Panc1 (cell line): ENCODE data around the gene HLA-DQA1. TPM values are rescaled to one million over a fixed set of nuclear protein-coding genes. Genes with fewer than 3 reads are reported as not detected.

Source experiments
- ATAC-seq: fragments of 200-7000 bp; cut with Tn5 transposase; 2 replicates; pipeline ENCODE4 v1.9.1; 2020; ENCODE audit warnings: mild to moderate bottlenecking, moderate library complexity
- BruUV-seq: library from RNA; stranded (reverse); fragments of 400-500 nt; replicated peaks from 2 replicates; lab custom pipeline; 2021; lab: Mats Ljungman, UMichigan
- CTCF ChIA-PET: fragments of 300-600 bp; sonication (Branson Sonifier 250); formaldehyde crosslinking; loops from one replicate; lab custom pipeline; 2022; ENCODE audit warnings: antibody characterized with exemption; lab: Charles Lee
- POLR2A ChIA-PET: fragments of 300-600 bp; sonication (Branson Sonifier 250); formaldehyde crosslinking; loops from one replicate; lab custom pipeline; 2022; ENCODE audit warnings: antibody characterized with exemption; lab: Charles Lee
- DNase-seq: peaks from one replicate; pipeline ENCODE4 v3.0.0-alpha.2; 2010; ENCODE audit warnings: low read depth, low spot score
- H3K27ac ChIP-seq: 2 replicates; pipeline ENCODE4 v1.5.1; 2011; ENCODE audit warnings: mild to moderate bottlenecking, low read length, inconsistent platforms
- H3K27me3 ChIP-seq: fragments of 200-500 bp; sonication (Bioruptor generic); 2 replicates; pipeline ENCODE4 v1.6.0; 2014; ENCODE audit warnings: low read length, inconsistent platforms; ENCODE audit not compliant: control insufficient read depth, insufficient read depth
- H3K36me3 ChIP-seq: fragments of 200-500 bp; sonication (Bioruptor generic); 2 replicates; pipeline ENCODE4 v1.5.1; 2014; ENCODE audit warnings: inconsistent platforms, mild to moderate bottlenecking, low read length, moderate library complexity; ENCODE audit not compliant: control insufficient read depth, insufficient read depth
- H3K4me1 ChIP-seq: 2 replicates; pipeline ENCODE4 v1.5.1; 2011; ENCODE audit warnings: inconsistent platforms, mild to moderate bottlenecking, low read length, moderate library complexity; ENCODE audit not compliant: control insufficient read depth, insufficient read depth
- H3K4me3 ChIP-seq, 2 experiments: 2 replicates each; pipeline ENCODE4 v1.5.1; 2011 to 2012; ENCODE audit warnings: low read depth in 2 of 2, low read length in 2 of 2, mild to moderate bottlenecking in 2 of 2, inconsistent platforms in 1 of 2, moderate library complexity in 1 of 2
- H3K9me3 ChIP-seq: fragments of 200-500 bp; sonication (Bioruptor generic); 2 replicates; pipeline ENCODE4 v1.5.1; 2014; ENCODE audit warnings: low read depth, mild to moderate bottlenecking, inconsistent platforms, low read length, moderate library complexity; ENCODE audit not compliant: control insufficient read depth, insufficient read depth
- POLR2AphosphoS5 ChIP-seq: IDR thresholded peaks from 2 replicates; pipeline ENCODE4 v1.6.1; 2012; ENCODE audit warnings: mild to moderate bottlenecking, low read depth, low read length, moderate library complexity
- SIN3A ChIP-seq: IDR thresholded peaks from 2 replicates; pipeline ENCODE4 v1.6.1; 2012; ENCODE audit warnings: low read depth, mild to moderate bottlenecking, low read length, moderate library complexity, borderline replicate concordance; ENCODE audit not compliant: insufficient read depth
- TCF7L2 ChIP-seq: IDR thresholded peaks from 2 replicates; pipeline ENCODE4 v1.6.1; 2011; ENCODE audit warnings: mild to moderate bottlenecking, low read depth, low read length, inconsistent platforms
- in situ Hi-C: cut with HindIII; loops from 2 replicates; pipeline ENCODE4 v1.10.0; 2016; ENCODE audit warnings: low sequenced_read_pairs, low pct_unique_long_range_greater_than_20kb
- intact Hi-C: fragments of 100-400 bp; cut with micrococcal nuclease; formaldehyde crosslinking; loops from one replicate; pipeline ENCODE4 v1.10.0; 2022; ENCODE audit not compliant: unreplicated experiment
- total RNA-seq: library from RNA; stranded (reverse); gene quantifications from one replicate; pipeline ENCODE4 v1.2.1, GENCODE V29; 2021; ENCODE audit not compliant: unreplicated experiment
- TF ChIP-seq, protein P1 (sequence below), 2 experiments: IDR thresholded peaks; 2 replicates each; pipeline ENCODE4 v1.6.1; 2011 to 2012; ENCODE audit warnings: low read depth in 2 of 2, control low read depth in 1 of 2, low read length in 1 of 2, mild to moderate bottlenecking in 1 of 2, moderate library complexity in 1 of 2; ENCODE audit not compliant: insufficient read depth in 1 of 2
- TF ChIP-seq, protein P2 (sequence below): fragments of 450-650 bp; IDR thresholded peaks from 2 replicates; pipeline ENCODE4 v1.5.1; 2017; ENCODE audit warnings: mild to moderate bottlenecking

Gene HLA-DQA1
- total RNA-seq, 1 experiment from 2014 or later, result 0.39 TPM

DNA sequence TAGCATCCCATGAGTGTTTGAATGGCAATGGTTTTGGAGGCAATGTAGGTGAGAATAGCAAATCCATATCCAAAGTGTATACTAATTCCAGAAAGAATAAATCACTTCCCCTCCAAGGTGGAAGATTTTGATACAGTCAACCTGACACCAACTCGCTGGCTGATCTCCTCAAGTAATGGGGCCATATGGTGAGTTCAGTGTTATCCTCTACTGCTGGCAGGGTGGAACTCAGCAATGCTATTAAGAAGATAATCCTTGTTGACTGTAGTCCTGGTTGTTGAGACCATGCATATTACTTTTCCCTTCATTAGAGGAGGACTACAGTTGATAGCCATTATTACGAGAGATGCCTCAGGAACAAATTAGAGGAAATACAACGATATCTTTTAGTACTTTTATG lies 47.0 kb downstream of the HLA-DQA1 start:
- Histone ChIP-seq H3K27ac (no peak overlapping the region), H3K9me3 (no peaks in the 10 kb centered on the region), H3K36me3 (no peaks in the 10 kb centered on the region), H3K27me3 (peaks cover 22% of the 10 kb centered on the region), H3K4me3 (no peak overlapping the region), H3K4me1 (no peaks in the 10 kb centered on the region)
- ChIA-PET POLR2A (no interaction called here), CTCF (no interaction called here)
- TF ChIP-seq, protein P1, sequence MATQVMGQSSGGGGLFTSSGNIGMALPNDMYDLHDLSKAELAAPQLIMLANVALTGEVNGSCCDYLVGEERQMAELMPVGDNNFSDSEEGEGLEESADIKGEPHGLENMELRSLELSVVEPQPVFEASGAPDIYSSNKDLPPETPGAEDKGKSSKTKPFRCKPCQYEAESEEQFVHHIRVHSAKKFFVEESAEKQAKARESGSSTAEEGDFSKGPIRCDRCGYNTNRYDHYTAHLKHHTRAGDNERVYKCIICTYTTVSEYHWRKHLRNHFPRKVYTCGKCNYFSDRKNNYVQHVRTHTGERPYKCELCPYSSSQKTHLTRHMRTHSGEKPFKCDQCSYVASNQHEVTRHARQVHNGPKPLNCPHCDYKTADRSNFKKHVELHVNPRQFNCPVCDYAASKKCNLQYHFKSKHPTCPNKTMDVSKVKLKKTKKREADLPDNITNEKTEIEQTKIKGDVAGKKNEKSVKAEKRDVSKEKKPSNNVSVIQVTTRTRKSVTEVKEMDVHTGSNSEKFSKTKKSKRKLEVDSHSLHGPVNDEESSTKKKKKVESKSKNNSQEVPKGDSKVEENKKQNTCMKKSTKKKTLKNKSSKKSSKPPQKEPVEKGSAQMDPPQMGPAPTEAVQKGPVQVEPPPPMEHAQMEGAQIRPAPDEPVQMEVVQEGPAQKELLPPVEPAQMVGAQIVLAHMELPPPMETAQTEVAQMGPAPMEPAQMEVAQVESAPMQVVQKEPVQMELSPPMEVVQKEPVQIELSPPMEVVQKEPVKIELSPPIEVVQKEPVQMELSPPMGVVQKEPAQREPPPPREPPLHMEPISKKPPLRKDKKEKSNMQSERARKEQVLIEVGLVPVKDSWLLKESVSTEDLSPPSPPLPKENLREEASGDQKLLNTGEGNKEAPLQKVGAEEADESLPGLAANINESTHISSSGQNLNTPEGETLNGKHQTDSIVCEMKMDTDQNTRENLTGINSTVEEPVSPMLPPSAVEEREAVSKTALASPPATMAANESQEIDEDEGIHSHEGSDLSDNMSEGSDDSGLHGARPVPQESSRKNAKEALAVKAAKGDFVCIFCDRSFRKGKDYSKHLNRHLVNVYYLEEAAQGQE (IDR thresholded peaks at IDR 0.05; ENCODE audit: insufficient read depth in 1 of 2, low read depth in 2 of 2, low read length in 1 of 2), result no peak
- TF ChIP-seq POLR2AphosphoS5, result no peak
- in situ Hi-C loops, result no loop called here
- DNase-seq, result no peak
- no peak for ATAC-seq
- intact Hi-C loops, result no loop called here
- BruUV-seq, result no TSS peak

DNA sequence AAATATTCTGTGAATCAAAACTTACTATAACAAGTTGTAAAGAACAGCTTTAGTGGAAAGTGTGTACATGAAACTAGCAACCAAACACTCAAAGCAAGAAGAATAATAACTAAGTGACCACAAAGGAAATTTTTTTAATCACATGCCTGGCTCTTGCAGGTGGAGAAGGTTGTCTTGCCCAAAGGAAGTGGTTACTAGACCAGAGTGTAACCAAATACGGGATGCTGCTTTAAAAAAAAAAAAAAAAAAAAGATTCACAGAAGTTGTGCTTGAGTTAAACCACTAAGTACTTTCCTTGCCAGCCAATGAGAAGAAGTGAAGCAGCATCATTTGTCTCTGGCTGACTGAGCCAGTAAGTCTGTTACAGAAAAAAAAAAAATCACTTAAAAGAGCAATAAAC lies 48.4 kb downstream of the HLA-DQA1 start:
- Histone ChIP-seq H3K4me3 (no peak overlapping the region), H3K4me1 (no peaks in the 10 kb centered on the region), H3K27ac (no peak overlapping the region), H3K27me3 (peaks cover 28% of the 10 kb centered on the region), H3K36me3 (no peaks in the 10 kb centered on the region), H3K9me3 (no peaks in the 10 kb centered on the region)
- intact Hi-C loops (no loop called here), in situ Hi-C loops (no loop called here)
- BruUV-seq, result no TSS peak
- no peak for TF ChIP-seq TCF7L2
- TF ChIP-seq, protein P1 (IDR thresholded peaks at IDR 0.05; ENCODE audit: insufficient read depth in 1 of 2, low read depth in 2 of 2, low read length in 1 of 2), result no peak
- TF ChIP-seq, protein P2, sequence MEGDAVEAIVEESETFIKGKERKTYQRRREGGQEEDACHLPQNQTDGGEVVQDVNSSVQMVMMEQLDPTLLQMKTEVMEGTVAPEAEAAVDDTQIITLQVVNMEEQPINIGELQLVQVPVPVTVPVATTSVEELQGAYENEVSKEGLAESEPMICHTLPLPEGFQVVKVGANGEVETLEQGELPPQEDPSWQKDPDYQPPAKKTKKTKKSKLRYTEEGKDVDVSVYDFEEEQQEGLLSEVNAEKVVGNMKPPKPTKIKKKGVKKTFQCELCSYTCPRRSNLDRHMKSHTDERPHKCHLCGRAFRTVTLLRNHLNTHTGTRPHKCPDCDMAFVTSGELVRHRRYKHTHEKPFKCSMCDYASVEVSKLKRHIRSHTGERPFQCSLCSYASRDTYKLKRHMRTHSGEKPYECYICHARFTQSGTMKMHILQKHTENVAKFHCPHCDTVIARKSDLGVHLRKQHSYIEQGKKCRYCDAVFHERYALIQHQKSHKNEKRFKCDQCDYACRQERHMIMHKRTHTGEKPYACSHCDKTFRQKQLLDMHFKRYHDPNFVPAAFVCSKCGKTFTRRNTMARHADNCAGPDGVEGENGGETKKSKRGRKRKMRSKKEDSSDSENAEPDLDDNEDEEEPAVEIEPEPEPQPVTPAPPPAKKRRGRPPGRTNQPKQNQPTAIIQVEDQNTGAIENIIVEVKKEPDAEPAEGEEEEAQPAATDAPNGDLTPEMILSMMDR, result no peak
- TF ChIP-seq SIN3A, result no peak
- TF ChIP-seq POLR2AphosphoS5, result no peak
- DNase-seq, result no peak
- ChIA-PET CTCF (no interaction called here), POLR2A (no interaction called here)
- no peak for ATAC-seq
